BJ (cell line): ENCODE data around the gene NUDT21. TPM values are rescaled to one million over a fixed set of nuclear protein-coding genes. Genes with fewer than 3 reads are reported as not detected.

ENCODE experiments used
- CTCF ChIA-PET: fragments of 350-600 bp; formaldehyde crosslinking; extraction: SDS; loops from one replicate; lab custom pipeline; 2021; ENCODE audit warnings: antibody characterized with exemption, inconsistent platforms; lab: Yijun Ruan, JAX
- POLR2A ChIA-PET: fragments of 300-600 bp; sonication (Branson Sonifier 250); formaldehyde crosslinking; extraction: SDS; loops from one replicate; lab custom pipeline; 2021; ENCODE audit warnings: antibody characterized with exemption; lab: Charles Lee
- DNase-seq: peaks from one replicate; pipeline ENCODE4 v3.0.0-alpha.2; 2011; ENCODE audit warnings: low read depth
- H3K27me3 ChIP-seq: 2 replicates; pipeline ENCODE4 v1.6.0; 2011; ENCODE audit warnings: low read length; ENCODE audit not compliant: control insufficient read depth, insufficient read depth
- H3K36me3 ChIP-seq: 2 replicates; pipeline ENCODE4 v1.5.1; 2011; ENCODE audit warnings: low read length; ENCODE audit not compliant: control insufficient read depth, insufficient read depth
- H3K4me3 ChIP-seq: 2 replicates; pipeline ENCODE4 v1.5.1; 2011; ENCODE audit warnings: low read depth, mild to moderate bottlenecking, control low read depth, low read length
- polyA plus RNA-seq: library from polyadenylated mRNA; depleted of rRNA; stranded (reverse); fragments of >200 nt; gene quantifications from 2 replicates; pipeline ENCODE4 v1.2.3, GENCODE V29; 2011
- TF ChIP-seq, protein P1 (sequence below): IDR thresholded peaks from 2 replicates; pipeline ENCODE4 v1.5.1; 2011; ENCODE audit warnings: low read depth, mild to moderate bottlenecking, control low read depth, inconsistent platforms, low read length, moderate library complexity; ENCODE audit not compliant: insufficient read depth

The NUDT21 gene
- polyA plus RNA-seq, 1 experiment = 78.8 TPM

- POLR2A ChIA-PET = interaction anchor here (0.7 kb wide), 1 partner anchor 458 kb away, joined by 5 read pairs; no protein-coding TSS in a partner anchor
- Histone ChIP-seq H3K27me3 (no peaks in the 10 kb centered on the region), H3K36me3 (no peaks in the 10 kb centered on the region), H3K4me3 (peak overlapping the region; percentile 68)
- no peak for DNase-seq
- CTCF ChIA-PET = no interaction called here
- TF ChIP-seq, protein P1, sequence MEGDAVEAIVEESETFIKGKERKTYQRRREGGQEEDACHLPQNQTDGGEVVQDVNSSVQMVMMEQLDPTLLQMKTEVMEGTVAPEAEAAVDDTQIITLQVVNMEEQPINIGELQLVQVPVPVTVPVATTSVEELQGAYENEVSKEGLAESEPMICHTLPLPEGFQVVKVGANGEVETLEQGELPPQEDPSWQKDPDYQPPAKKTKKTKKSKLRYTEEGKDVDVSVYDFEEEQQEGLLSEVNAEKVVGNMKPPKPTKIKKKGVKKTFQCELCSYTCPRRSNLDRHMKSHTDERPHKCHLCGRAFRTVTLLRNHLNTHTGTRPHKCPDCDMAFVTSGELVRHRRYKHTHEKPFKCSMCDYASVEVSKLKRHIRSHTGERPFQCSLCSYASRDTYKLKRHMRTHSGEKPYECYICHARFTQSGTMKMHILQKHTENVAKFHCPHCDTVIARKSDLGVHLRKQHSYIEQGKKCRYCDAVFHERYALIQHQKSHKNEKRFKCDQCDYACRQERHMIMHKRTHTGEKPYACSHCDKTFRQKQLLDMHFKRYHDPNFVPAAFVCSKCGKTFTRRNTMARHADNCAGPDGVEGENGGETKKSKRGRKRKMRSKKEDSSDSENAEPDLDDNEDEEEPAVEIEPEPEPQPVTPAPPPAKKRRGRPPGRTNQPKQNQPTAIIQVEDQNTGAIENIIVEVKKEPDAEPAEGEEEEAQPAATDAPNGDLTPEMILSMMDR = no peak
These were observed 27.3 kb downstream of the NUDT21 start for GRCh38 chr16:56423584-56424403.

GRCh38 chr16:56422896-56423441 lies 28.2 kb downstream of the NUDT21 start:
- ChIA-PET CTCF (no interaction called here), POLR2A (interaction anchor here (0.7 kb wide), 1 partner anchor 457 kb away, joined by 5 read pairs; no protein-coding TSS in a partner anchor)
- no peak for DNase-seq
- Histone ChIP-seq H3K27me3 (no peaks in the 10 kb centered on the region), H3K36me3 (no peaks in the 10 kb centered on the region), H3K4me3 (no peak overlapping the region)
- TF ChIP-seq, protein P1 = no peak

DNA sequence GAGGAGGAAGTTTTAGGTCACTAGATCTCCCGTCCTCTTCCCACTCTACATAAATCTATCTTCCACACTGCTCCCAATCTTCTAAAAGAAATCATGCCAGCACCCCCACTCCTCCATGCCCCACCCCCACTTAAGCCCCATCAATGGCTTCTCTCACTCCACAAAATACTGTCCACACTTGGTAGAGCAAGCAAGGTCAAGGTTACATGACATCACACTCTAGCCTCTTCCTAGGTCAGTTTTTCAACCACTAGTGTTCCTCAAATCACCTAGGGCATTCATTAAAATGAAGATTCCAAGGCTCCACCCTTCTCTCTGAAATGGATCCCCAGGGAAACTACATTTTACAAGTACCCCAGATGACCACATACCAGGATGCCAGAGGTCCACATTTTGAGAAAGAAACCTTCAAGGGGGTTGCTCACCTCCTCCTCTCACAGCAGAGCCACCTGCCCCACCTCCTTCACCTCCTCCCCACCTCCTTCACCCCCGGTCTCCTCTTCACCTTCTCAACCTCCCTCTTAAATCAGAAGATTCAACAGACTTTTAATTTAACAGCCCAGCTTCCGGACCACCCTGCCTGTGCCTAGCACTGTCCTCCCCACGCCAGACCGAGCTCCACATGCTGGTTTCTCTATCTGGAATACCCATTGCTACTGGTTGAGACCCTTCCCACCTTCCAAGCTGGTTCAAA lies 29.0 kb downstream of the NUDT21 start:
- ChIA-PET CTCF (no interaction called here), POLR2A (no interaction called here)
- DNase-seq = no peak
- H3K27me3 ChIP-seq = no peaks in the 10 kb centered on the region
- TF ChIP-seq, protein P1 = no peak
- no peak overlapping the region for H3K4me3 ChIP-seq
- no peaks in the 10 kb centered on the region for H3K36me3 ChIP-seq

GRCh38 chr16:56421313-56421712 lies 29.8 kb downstream of the NUDT21 start:
- Histone ChIP-seq H3K4me3 (no peak overlapping the region), H3K36me3 (no peaks in the 10 kb centered on the region), H3K27me3 (no peaks in the 10 kb centered on the region)
- ChIA-PET CTCF (no interaction called here), POLR2A (interaction anchor here (0.5 kb wide), 1 partner anchor 62 kb away, joined by 5 read pairs; no protein-coding TSS in a partner anchor)
- DNase-seq = no peak
- TF ChIP-seq, protein P1 = no peak

DNA sequence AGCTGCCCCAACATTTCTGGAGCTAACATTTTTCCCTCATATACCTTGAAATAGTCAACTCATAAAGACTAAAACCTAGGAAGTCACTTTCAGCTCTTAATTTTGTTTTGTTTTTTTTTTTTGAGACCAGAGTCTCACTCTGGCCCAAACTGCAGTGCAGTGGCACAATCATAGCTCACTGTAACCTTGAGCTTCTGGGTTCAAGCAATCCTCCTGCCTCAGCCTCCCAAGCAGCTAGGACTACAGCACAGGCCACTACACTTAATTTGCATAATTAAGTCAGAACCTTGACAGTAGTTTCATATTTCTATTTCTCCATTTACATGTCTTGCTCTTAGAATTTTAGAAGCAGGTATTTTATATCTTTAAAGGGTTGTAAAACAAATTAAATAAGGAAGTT lies 30.5 kb downstream of the NUDT21 start:
- no peak overlapping the region for H3K4me3 ChIP-seq
- ChIA-PET CTCF (no interaction called here), POLR2A (interaction anchor here (0.5 kb wide), 1 partner anchor 61 kb away, joined by 5 read pairs; no protein-coding TSS in a partner anchor)
- H3K36me3 ChIP-seq = no peaks in the 10 kb centered on the region
- TF ChIP-seq, protein P1 = no peak
- H3K27me3 ChIP-seq = no peaks in the 10 kb centered on the region
- DNase-seq = no peak
